Measurements from ENCODE around the gene TKFC.

Gene TKFC

DNA sequence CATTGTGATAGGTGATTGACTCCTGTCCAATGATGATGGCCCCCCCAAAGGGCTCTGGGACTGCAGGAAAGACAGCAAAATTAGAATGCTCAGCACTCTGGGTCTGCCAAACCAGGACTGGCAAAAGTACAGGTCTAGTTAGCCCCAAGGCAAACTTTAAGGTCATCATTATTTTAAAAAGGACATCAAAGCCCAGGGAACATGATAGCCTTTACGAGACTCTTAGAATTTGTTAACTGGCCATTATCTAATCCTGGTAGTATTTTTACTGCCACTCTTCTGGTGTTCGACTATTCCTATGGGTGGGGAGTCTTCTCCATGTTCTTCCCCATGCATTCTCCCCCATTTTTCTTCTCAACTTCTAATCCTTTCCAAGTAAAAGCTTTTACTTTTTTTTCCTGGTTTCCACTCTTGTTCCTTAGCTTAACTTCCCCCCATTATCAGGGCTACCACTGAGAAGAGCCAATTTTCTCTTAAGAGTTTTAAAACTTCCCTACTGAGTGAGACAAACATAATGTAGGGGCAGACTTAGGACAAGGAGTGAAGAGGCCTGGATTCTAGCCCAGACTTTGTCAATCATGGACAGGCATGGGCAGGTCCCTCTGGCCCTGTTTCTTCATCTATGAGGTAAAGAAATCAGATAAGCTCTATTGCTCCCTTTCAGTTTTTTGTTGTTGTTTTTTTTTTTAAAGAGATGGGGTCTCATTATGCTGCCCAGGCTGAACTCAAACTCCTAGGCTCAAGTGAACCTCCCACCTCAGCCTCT lies 7.2 kb upstream of the TKFC start:
- no peak for DNase-seq

- DNase-seq = no peak
Measured at GRCh38 chr11:61327669-61328071, 5.4 kb upstream of the TKFC start.

- no peak for DNase-seq
Measured at GRCh38 chr11:61328351-61328750, 4.7 kb upstream of the TKFC start.

- DNase-seq = no peak
Measured at GRCh38 chr11:61329871-61330270, 3.2 kb upstream of the TKFC start.

DNA sequence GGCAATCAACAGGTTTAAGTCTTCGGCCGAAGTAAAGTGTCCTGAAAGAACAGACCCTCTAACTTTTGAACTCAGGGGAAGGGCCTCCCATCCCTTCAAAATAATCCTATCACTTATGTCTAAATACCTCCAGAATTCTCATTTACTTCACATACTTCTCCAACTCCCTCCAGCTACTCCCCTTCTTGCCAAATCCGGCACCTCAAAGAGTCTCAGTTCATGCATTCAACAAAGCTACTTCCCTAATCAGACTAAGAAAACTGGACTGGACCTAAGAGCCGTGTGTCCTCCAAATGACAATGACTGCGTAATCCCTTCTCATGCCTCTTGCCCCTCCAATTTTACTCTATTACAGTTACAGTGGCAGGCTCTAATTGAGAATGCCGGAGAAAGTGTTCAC lies 1.4 kb upstream of the TKFC start:
- no peak for DNase-seq

DNA sequence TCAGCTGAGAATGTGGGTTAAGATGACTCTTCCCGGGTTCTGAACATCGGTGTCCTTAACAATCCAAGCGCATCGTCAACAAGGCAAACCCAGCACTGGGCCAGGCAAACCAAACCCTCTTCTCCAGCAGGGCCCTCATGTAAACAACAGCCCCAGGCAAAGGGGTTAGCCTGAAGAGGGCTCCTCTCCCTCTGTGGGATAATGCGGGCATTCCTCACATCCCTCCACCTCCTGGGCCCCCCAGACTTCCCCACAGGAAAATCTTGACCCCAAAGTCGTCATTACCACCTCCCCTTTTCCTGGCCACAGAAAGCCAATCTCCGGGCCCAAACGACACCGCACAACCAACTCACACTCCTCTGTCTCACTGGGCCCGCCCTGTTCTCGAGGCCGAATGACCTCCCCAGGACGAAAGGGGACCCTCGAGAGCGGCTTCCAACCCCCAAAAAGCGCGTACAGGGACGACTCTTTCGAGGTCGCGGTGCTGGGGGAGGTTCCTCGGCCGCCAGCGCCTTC lies 689 bp upstream of the TKFC start:
- peak in 1 of 2 donors; percentile 5 for DNase-seq

- DNase-seq = peak in 1 of 2 donors; percentile 7
Measured at GRCh38 chr11:61333550-61334433, 764 bp downstream of the TKFC start.

GRCh38 chr11:61334434-61335354 lies 1.7 kb downstream of the TKFC start:
- DNase-seq = no peak

DNA sequence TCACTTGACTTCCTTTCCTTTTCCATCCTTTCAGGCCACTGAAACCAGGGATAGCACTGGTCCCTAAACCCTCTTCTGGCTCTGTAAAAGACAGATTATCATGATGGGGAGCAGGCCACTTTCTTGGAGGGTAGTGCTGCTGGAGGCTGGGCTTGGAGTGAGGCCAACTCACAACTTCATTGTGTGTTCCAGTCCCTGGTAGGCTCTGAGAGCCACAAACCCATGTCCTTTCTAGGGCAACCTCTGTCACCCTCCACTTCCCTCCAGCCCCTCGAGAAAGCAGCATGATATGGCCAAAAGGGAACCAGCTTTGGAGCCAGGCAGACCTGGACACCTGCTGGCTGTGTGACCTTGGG lies 2.3 kb downstream of the TKFC start:
- no peak for DNase-seq

GRCh38 chr11:61336171-61336935 lies 3.3 kb downstream of the TKFC start:
- peak; percentile 83 to 84 for DNase-seq

GRCh38 chr11:61337706-61338470 lies 4.9 kb downstream of the TKFC start:
- no peak for DNase-seq

GRCh38 chr11:61338783-61339489 lies 5.9 kb downstream of the TKFC start:
- no peak for DNase-seq

- DNase-seq = no peak
Measured at GRCh38 chr11:61339490-61339878, 6.5 kb downstream of the TKFC start.

GRCh38 chr11:61340979-61341378 lies 8.0 kb downstream of the TKFC start:
- no peak for DNase-seq

DNA sequence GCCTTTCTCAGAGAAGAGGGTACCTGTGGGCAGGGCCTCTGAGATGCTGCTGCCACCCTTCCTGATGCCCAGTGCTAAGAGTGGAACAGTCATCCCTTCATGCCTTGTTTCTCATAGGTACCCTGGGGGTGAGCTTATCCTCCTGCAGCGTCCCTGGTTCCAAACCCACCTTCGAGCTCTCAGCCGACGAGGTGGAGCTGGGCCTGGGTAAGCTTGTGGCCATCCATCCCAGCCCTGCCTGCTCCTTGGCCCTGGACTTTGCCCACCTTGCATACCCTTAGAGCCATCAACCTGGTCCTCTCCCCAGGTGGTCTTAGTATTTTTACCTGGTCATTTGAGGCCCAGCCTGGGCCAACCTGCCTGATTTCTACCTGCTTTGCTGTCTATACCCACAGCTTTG lies 8.7 kb downstream of the TKFC start:
- DNase-seq = no peak

- DNase-seq = no peak
Measured at GRCh38 chr11:61342207-61342803, 9.3 kb downstream of the TKFC start.

GRCh38 chr11:61343792-61344745 lies 11.0 kb downstream of the TKFC start:
- DNase-seq = no peak

DNA sequence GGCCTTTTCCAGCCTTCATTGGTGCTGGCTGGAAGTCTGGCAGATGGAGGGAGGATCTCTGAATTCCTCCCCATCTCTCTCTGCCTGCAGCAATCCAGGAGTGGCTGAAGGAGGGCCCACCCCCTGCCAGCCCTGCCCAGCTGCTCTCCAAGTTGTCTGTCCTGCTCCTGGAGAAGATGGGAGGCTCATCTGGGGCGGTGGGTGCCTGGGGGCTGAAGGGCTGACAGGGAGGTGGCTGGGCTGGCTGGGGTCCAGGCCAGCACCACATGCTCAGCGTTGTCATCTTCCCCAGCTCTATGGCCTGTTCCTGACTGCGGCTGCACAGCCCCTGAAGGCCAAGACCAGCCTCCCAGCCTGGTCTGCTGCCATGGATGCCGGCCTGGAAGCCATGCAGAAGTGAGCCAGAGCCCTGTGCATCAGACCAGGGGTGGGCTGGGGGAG lies 12.2 kb downstream of the TKFC start:
- no peak for DNase-seq
